GM18502 (cell line): Measurements from ENCODE around the gene POU2F3.
A peak's percentile ranks its signal among the peaks of the same experiment; 100 is the strongest.
"Not testable (repeated sequence)": the region's sequence is repeated elsewhere in the genome, so short reads cannot be mapped to it uniquely, and the experiment has no call there.

ENCODE experiments used
- ATAC-seq: cut with Tn5 transposase; IDR thresholded peaks from one replicate; pipeline ENCODE4 v1.9.1; 2021; ENCODE audit warnings: mild to moderate bottlenecking; ENCODE audit not compliant: unreplicated experiment, poor library complexity

Gene POU2F3

DNA sequence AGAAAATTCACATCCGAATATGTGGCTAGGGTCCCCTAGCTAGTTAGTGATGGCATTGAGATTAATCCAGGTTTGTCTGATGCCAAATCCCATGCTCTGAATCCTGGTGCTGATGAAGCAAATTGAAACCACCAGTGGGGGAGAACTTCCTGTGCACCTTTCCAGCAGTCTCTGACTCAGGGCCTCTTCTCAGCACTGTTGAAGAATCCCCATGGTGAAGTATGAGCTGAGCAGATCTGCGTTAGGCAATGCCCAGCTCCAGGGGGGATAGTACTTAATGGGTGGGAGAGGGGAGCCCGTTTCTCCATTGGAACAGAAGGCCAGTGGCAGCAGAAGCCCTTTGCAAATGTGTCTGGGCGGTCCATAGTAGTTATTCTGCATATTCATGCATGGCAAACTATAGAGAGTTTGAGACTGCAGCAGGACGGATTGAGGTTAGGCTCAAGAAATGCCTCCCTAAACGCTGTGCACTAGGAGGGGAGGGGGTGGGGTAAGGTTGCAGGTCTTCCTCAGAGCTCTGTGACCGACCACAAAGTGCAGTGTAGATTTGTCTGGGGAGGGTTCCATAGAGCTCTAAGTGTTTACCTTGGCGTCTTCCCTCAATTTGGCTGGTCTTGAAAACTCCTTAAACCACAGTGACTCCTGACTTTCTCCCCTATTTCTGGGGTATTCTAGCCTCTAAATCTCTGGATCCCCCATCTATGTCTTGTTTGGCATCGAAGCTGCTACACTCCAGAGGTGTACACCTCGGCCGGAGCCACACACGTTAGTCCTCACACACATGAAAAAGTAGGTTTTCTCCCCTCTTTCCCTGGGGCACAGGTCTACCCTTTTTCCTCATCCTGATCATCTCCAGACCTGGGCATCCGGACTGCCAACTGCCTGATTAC is 4.8 kb downstream of the POU2F3 start:
- ATAC-seq: no peak

GRCh38 chr11:120245434-120245833 is 5.5 kb downstream of the POU2F3 start:
- ATAC-seq: no peak

DNA sequence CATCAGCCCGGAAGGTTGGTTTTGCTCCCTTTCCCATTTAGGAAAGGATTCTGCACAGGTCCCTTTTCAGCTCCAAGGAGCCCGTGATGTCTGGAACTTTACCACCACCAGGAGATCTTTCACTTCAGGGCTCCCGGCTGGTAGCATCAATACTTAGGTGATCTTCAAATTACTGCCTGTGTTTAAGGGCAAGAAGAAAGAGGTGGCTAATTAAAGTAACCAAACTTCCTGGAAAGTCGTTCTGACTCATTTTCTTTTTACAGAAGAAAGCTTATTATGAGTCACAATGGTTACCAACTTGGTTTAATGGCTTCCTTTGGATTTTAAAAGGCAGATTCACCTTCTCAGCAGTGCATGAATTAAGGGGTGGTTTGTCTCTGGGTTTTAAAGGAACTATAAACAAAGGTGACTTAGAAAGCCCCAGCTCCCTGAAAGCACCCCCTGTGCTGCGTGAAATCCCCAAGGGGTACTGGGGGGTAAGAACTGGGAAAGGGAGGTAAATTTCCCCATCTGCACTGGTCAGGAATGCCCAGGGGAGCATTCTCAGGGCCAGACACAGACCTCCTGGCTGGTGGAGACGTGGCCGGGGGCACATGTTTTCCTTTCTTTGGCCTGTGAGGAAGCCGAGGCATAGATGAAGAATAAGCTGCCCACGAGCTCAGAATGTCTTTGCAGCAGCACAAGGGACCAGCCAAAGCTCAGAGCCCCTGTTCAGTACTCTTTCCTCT is 8.8 kb downstream of the POU2F3 start:
- peak; percentile 75 for ATAC-seq

DNA sequence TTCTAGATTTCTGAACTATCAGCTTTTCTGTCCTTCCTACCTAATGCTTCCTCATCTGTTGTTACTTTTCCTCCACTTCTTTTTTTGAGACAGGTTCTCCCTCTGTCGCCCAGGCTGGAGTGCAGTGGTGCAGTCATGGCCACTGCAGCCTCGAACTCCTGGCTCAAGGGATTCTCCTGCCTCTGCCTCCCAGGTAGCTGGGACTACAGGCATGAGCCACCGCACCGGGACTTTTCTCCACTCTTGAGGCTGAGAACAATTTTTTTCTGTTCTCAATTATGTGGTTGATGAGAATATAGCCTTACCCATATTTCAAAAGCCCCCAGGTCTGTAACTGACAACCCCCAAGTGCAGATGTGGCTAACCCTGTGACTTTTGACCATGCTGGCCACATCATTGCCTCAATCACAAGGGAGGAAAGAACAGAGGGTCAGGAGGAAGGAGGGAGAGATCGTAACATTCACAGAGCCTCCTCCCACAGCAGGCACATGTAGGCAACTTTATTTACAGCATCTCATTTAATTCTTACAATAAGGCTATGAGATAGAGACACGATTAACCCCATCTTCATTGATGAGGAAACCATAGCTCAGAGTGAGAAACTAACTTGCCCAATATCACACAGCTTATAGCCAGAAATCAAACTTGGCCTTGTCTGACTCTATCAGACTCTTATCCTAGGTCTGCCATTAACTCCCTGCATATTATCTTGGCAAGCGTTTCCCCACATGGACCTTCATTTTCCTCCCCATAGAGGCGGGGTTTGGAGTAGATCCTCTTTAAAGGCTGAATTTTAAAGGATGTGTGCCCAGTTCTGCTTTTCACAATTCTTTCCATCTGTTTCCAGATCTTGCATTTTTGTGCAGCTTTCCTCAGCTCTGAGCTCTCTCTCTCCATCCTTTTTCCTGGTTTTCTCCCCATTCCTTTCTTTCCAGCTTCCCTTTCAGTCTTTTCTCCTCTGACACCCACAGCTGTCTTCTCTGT is 9.6 kb downstream of the POU2F3 start:
- ATAC-seq: no peak

DNA sequence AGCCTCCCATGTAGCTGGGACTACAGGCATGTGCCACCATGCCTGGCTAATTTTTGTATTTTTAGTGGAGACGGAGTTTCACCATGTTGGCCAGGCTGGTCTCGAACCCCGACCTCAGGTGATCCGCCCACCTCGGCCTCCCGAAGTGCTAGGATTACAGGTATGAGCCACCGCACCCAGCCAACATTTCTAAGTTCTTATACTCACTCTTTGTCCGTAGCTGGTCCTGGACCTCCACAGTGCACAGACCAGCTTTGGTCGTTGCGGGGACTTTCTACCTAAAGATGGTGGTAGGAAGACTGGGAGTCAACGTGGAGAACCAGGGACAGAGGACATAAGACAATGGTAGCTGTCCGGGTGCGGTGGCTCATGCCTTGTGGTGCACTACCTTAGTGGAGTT is 13.4 kb downstream of the POU2F3 start:
- ATAC-seq: not testable (repeated sequence)

DNA sequence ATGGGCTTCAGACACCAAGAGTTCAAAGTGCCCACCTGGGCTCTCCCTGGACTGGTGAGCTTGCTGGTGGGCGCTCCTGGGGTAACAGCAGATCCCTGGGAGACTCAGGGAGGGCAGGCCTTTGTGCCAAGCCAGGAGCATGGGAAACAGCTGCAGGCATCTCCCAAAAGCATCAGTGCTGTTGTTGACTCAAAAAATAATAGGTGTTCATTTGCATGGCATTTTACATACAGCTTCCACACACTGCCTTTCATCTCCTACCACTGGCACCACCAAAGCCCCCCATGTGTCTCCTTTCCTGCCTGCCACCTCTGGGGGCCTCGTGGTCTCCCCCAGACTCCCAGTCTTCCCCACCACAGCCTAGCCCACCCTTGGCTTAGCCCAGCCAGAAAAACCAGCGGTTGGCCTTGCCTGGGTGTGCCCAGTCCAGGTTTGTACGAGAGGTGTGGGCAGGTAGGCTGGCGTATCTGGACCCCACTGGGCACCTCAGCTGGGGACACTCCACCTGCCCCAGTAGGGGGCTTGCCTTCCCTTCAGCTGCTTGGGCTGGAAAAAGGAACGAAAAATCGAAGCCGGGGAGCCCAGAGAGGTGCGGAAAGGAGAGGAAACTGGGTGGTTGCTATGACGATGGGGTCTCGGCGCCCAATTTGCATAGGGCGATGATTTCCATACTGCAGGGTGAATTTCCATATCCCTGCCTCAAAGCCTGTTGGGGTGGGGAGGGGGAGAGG is 15.0 kb downstream of the POU2F3 start:
- ATAC-seq: peak; percentile 57

GRCh38 chr11:120255519-120255866 is 15.6 kb downstream of the POU2F3 start:
- no peak for ATAC-seq

- ATAC-seq: no peak
Measured at GRCh38 chr11:120256178-120256577, 16.2 kb downstream of the POU2F3 start.

- ATAC-seq: no peak
Measured at GRCh38 chr11:120256779-120257178, 16.8 kb downstream of the POU2F3 start.

DNA sequence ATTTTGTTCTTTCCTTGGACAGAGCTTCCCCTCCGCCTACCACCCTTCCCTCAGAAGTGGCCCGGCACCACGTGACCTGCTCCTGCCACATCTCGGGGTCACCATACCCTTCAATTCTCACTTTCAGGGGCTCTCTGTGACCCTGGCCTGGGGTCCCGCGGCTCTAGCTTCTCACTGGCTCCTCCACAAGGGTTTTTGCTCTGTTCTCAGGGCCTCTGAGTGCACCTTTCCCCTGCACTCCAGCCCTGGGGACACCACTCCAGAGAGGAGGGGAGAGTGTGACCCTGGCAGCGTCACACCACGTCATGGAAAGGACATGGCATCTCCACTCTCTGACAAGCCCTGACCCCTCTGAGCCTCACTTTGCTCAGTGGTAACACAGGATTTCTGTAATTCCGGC is 17.4 kb downstream of the POU2F3 start:
- no peak for ATAC-seq

DNA sequence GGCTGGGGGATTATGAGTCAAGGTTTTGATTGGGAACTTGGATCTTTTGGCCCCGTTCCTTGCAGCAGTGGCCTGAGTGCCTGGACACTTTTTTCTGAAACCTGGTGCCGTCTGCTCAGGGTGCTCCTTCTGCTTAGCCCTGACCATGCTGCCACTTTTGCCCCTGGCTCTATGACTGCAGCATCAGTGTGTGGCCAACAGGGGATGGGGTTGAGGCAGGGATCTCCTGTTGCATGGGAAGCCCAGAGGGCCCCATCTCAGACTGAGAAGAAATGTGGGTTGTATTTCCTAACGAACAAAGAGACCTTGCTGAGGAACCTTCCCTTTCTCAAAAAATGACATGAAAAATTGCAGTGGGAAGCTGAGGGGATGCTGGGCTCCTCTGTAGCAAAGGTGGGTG is 18.7 kb downstream of the POU2F3 start:
- ATAC-seq: no peak

GRCh38 chr11:120259241-120259640 is 19.3 kb downstream of the POU2F3 start:
- no peak for ATAC-seq

GRCh38 chr11:120259988-120260565 is 20.1 kb downstream of the POU2F3 start:
- no peak for ATAC-seq

GRCh38 chr11:120260616-120261015 is 20.7 kb downstream of the POU2F3 start:
- ATAC-seq: no peak

- ATAC-seq: no peak
Measured at GRCh38 chr11:120261321-120261720, 21.4 kb downstream of the POU2F3 start.

DNA sequence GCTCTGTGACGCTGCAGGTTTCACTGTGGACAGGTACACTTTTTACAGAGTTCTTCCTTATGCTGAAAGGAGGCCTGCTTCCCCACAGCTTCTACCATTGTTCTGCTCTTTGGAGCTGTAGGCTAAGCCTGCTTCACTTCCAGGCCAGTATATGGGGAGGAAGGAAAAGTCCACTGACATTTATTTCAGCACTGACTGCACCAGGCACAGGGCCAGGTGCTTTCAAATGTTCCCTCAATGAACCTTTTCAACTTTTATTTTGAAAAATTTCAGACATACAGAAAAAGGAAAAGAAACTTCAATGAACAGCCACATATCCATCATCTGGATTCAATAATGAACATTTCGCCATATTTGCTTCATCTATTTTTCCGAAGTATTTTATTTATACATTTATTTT is 22.0 kb downstream of the POU2F3 start:
- ATAC-seq: no peak

DNA sequence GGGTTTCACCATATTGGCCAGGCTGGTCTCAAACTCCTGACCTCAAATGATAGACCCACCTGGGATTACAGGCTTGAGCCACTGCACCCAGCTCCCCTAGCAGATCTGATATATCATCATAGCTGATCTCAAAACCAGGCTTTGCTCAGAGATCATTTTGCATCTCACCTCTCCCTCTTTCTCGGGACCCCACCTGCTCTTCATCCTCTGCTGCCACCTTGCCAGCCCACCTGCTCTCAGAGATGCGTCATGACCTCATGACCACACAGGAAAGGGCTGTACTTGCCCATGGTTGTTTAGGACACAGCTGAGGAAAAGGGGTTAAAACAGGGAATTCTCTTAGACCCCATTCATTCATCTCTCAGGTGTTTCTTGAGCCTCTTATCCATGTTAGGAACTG is 27.4 kb downstream of the POU2F3 start:
- ATAC-seq: no peak

DNA sequence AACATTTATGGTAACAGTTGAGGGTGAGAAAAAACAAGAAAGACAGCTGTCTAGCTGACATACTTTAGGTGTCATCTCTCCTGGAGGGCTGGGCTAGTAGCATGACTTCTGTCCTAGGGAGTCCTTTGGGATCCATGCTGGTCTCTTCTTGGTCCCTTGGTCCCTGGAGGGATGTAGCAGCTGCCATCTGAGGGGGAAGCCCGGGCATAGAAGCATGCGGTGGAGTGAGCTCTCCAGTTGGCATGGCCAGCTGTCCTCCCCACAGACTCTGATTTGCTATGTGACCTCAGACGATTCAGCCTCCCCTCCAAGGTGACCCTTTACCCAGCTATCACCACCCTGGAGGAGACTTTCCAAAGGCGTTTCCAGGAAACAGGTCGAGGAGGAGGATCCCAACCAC is 28.7 kb downstream of the POU2F3 start:
- ATAC-seq: no peak

- ATAC-seq: no peak
Measured at GRCh38 chr11:120270386-120270785, 30.4 kb downstream of the POU2F3 start.

DNA sequence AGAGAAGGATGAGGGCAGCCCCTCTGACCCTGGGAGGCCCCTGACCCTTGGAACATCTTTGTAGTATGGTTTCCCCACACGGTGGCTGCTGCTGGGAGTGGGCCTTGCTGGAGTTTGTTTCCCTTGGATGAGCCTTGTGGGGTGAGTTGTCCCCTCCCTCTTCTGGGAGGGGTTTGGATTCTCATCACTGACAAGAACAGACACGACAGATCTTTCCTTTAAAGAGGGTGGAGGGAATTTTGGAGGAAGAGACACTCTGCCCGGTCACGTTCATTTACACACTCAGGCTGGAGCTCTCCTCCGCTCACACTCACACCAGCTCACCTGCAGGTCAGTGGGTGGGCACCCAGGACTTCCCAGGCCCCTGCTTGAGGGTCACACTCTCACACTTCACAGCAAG is 31.7 kb downstream of the POU2F3 start:
- ATAC-seq: no peak
